GM21529 (cell line): ENCODE measurements around the gene CREB3L2.
"Not testable (repeated sequence)": the region's sequence is repeated elsewhere in the genome, so short reads cannot be mapped to it uniquely, and the experiment has no call there.

Experiments
- ATAC-seq: cut with Tn5 transposase; IDR thresholded peaks from one replicate; pipeline ENCODE4 v1.9.1; 2021; ENCODE audit not compliant: unreplicated experiment

Gene CREB3L2, protein sequence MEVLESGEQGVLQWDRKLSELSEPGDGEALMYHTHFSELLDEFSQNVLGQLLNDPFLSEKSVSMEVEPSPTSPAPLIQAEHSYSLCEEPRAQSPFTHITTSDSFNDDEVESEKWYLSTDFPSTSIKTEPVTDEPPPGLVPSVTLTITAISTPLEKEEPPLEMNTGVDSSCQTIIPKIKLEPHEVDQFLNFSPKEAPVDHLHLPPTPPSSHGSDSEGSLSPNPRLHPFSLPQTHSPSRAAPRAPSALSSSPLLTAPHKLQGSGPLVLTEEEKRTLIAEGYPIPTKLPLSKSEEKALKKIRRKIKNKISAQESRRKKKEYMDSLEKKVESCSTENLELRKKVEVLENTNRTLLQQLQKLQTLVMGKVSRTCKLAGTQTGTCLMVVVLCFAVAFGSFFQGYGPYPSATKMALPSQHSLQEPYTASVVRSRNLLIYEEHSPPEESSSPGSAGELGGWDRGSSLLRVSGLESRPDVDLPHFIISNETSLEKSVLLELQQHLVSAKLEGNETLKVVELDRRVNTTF

DNA sequence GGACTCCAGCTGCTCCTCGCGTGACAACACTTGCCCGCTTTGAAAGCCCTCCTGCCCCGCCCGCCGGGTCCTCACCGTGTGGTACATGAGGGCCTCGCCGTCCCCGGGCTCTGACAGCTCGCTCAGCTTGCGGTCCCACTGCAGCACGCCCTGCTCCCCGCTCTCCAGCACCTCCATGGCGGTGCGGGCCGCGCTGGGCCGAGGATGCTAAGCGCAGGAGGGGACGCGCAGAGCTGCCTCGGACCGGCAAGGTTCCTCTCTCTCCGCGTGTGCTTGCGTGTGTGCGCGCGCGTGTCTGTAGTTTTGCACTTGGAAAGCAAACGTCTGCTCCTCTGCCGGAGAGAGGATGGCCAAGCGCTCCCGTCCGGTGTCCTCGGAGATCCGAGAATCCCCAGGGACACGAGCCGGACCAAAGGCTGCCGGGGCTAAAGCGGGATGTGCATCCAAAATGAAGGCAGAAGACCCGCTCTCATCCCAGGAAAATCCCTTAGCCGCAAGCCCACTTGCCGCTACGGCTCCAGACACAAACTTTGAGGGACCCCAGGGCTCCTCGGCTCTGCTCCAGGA lies at the start of gene CREB3L2:
Gene CREB3L2, minus strand, starts transcription at position 558 of the 567 bp plus-strand sequence. Its CDS starts 381 bp downstream, at position 177.
- peak; percentile 33 for ATAC-seq

GRCh38 chr7:138049505-138050116 lies 47.7 kb upstream of the CREB3L2 start:
- no peak for ATAC-seq

GRCh38 chr7:138047907-138048306 lies 46.0 kb upstream of the CREB3L2 start:
- ATAC-seq, result no peak

GRCh38 chr7:138044897-138045296 lies 43.0 kb upstream of the CREB3L2 start:
- no peak for ATAC-seq

- ATAC-seq, result not testable (repeated sequence)
These were observed 38.2 kb upstream of the CREB3L2 start for GRCh38 chr7:138040063-138040462.

DNA sequence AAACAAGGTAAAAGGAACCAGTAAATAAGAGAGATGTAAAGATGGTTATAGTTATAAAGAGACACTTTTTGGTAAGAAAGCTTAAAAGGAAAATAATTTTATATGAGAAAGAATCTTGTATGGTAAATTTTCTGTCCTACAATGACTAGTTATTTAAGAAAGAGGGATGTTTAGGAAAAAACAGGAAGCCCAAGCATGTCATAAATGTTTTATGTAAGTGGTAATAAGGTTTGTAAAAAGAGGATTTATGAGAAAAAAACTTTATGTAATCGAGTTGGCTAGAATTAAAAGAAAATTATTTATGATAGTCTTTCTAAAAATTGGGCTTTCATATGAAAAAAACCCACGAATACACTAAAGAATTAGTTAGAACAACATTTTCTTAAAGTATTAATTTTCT lies 34.2 kb upstream of the CREB3L2 start:
- no peak for ATAC-seq

- no peak for ATAC-seq
These were observed 31.4 kb upstream of the CREB3L2 start for GRCh38 chr7:138033241-138033640.

DNA sequence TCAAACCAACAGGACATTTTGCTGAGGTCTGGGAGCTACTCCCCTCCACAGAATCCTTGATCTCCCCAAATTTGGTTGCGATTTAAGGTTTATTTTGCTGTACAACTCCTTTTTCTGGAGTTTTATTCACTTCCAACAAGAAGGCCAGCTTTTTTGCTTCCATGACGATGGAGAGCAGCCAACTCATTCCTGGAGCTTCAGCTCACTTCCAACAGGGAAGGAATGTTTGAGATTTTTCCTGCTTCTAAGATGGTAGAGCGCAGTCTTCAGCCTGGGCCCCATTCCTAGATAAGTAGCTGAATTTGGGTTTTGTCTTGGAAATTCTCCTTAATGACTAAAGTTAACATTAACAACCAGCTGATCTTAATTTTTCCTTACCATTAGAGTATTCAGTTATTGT lies 30.9 kb upstream of the CREB3L2 start:
- no peak for ATAC-seq

DNA sequence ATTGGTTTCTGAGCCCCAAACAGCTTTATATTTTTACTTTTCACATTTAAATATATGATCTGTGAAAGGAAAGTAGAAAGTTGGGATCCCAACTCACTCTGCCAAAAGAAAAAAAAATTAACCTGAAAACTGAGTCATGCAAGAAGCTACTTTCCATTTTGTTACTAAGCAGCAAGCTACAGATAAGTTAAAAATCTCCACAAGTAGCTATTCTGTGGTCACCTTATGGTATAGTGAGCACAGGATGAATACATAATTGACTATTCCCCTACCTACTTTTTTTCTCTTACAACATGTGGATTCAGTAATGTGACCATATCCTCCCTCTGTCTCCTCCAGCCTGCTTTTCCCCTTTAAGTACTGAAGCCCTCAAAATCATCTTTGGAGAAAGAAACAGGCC lies 30.3 kb upstream of the CREB3L2 start:
- ATAC-seq, result peak; percentile 78

- ATAC-seq, result no peak
These were observed 28.9 kb upstream of the CREB3L2 start for GRCh38 chr7:138030679-138031351.

DNA sequence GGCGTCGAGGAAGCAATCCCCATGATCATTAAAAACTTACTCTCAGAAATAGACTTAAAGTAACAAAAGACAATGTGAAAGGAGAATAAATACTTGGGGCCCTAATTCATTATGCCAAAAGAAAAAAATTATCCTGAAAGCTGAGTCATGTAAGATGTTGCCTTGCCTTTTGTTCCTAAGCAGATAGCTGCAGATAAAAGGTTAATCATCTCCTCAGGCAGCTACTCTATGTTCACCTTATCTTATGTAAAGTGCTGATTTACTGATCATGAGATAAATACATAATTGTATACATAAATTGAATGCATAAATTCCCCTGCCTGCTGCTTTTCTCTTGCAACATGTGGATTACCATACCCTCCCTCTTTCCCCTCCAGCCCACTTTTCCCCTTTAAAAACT lies 28.1 kb upstream of the CREB3L2 start:
- no peak for ATAC-seq

DNA sequence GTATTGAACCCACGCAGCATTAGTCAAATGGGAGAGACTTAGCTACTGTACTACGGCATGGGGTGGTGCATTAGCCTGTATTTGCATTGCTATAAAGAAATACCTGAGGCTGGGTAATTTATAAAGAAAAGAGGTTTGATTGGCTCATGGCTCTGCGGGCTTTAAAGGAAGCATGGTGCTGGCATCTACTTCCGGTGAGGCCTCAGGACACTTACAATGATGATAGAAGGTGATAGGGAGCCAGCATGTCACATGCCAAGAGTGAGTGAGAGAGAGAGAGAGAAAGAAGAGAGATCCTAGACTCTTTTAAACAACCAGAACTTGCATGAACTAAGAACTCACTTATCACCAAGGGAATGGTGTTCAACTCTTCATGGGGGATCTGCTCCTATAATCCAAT lies 27.2 kb upstream of the CREB3L2 start:
- ATAC-seq, result no peak

DNA sequence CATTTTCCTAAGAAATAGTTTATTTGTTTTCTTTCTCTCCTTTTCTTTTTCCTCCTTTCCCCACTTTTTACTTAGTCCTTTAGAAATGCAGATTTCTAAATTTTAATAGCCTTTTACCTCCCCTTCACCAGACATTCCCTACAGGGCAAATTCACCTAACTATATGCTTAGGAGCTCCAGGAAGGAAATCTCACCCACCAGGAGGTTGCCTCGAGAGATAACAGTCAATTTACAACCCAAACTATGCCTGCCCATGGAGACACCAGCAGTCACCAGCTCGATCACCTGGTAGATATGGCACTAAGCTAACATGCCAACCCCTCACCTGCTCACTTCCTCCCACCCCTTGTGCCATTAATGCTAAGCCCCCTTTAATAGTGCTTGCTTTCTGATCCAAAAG lies 25.2 kb upstream of the CREB3L2 start:
- ATAC-seq, result no peak

DNA sequence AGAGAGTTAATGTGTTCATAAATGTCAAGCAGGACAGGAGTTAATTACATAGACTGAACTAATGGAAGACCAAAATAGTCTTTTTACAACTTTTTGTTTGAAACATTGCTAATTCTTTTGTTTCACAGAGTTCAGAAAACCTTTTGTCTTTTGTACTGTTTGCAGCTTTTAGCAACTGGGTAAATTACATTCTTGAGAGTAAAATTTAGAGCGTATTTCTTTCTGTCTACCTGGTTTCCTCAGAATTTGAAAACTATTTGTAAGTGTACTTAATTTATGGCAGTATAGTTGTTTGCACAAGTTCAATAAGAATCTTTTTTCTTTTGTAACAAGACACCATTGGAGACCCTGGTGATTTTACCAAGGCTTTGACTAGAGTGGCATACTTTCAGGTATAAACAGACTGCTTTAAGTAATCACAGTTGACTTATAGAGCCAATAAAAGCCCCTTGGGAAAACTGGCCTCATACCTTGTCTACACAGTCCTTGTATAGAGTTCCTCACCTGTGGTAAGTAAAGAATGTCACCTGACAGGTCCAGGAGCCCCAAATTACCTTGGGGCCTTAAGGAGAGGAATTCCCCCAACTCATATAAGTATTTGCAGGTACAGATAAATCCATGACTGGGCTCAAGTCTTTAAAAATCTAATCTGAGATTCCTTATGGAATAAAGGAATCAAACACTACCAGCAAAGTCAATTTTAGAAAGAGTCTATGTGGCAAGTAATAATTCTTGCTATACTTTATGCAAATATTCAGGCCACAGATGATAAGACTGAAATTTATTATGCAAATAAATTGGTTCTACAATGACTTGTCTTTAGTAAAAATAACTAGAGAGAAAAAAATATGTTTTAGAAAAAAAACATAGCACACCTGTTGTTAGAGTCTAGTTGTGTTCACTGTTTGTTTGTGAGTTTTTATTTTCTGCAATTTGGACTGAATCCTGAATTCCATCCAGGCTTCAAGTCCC lies 23.6 kb upstream of the CREB3L2 start:
- ATAC-seq, result peak; percentile 33

- ATAC-seq, result no peak
These were observed 22.9 kb upstream of the CREB3L2 start for GRCh38 chr7:138024765-138025164.

- no peak for ATAC-seq
These were observed 22.4 kb upstream of the CREB3L2 start for GRCh38 chr7:138024343-138024691.

DNA sequence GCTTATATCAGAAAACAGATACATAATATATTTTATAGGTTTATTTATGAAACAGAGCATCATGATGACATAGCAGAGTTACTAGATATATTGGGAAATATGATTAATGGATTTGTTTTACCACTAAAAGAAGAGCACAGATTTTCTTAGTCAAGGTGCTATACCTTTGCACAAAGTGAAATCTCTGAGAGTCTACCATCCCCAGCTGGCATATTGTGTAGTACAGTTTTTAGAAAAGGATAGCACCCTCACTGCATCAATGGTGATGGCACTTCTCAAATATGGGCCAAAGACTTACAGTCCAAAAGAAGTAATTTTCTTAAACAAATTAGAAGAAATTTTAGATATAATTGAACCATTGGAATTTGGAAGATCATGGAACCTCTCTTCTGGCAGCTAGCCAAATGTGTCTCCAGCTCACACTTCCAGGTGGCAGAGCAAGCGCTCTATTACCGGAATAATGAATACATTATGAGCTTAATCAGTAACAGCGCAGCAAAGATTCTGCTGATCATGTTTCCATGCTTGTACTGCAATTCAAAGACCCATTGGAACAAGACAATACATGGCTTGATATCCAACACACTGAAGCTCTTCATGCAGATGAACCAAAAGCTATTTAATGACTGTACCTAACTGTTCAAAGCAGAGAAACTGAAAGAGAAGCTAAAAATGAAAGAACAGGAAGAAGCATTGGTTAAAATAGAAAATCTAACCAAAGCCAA lies 21.9 kb upstream of the CREB3L2 start:
- ATAC-seq, result peak; percentile 84

DNA sequence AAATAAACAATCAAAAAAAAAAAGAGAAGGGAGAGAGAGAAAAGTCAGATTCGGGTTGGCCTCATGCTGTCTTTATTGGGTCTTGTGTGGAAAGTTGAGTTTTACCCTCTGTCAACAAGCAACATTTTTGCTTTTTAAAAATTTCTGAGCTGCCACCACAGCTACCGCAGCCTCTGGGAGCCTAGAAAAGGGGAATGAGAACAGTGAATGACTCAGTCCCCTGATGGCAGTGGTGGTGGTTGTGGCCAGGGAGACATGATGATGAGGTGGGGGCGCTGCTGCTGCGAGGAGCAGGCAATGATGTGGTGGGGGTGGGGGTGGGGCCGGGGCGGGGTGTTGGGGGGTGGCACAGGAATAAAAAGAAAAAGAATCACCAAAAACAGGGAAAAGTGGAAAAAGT lies 20.0 kb upstream of the CREB3L2 start:
- no peak for ATAC-seq

GRCh38 chr7:138017992-138018391 lies 16.1 kb upstream of the CREB3L2 start:
- ATAC-seq, result no peak

GRCh38 chr7:138015096-138015495 lies 13.2 kb upstream of the CREB3L2 start:
- ATAC-seq, result no peak
